ENCODE data around the gene NAA20.

NAA20 gene

DNA sequence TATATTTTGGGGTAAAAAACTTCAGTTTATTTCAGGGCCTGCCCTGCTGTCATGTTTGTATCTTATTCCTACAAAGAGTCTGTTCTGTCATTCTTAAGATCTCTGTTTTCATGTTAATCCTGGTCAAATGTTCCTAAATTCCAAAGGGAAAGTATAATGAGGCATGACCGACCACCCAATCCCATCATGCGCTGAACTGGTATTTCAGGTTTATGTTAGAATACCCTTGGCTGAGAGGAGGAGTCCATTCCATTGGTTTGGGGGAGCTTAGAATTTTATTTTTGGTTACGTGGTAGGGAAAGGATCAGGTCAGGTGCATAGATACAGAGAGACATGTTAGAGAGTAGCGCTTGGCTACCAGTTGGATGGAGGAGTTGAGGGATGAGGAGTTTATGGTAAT, 60.9 kb downstream of the NAA20 start:
- DNase-seq: no peak

GRCh38 chr20:20079102-20079784, 62.1 kb downstream of the NAA20 start:
- peak; percentile 32 for DNase-seq
